Measurements from ENCODE around the gene NRCAM. TPM values are rescaled to one million over a fixed set of nuclear protein-coding genes. Genes with fewer than 3 reads are reported as not detected.

Gene NRCAM
- total RNA-seq, 4 donors from 2014 or later: 1.3 to 4.7 (median 2.2) TPM

GRCh38 chr7:108197371-108198091 is 258.7 kb downstream of the NRCAM start:
- ATAC-seq: no peak
- H3K27me3 ChIP-seq: no peaks in the 10 kb centered on the region
- TF ChIP-seq EP300 (IDR thresholded peaks at IDR 0.05) (no peak), POLR2AphosphoS5 (IDR thresholded peaks at IDR 0.05) (no peak), POLR2A (IDR thresholded peaks at IDR 0.05) (no peak), CTCF (IDR thresholded peaks at IDR 0.05) (no peak)
- no peaks in the 10 kb centered on the region for H3K4me1 ChIP-seq
- H3K4me3 ChIP-seq: no peak overlapping the region
- H3K27ac ChIP-seq: no peak overlapping the region
- whole genome bisulfite sequencing, 2 donors (ENCODE audit: low coverage in 1 of 2): 73 to 75% methylated on average over 3 of the region's 3 CpGs
- H3K9me3 ChIP-seq: no peaks in the 10 kb centered on the region
- no peaks in the 10 kb centered on the region for H3K36me3 ChIP-seq

GRCh38 chr7:108196004-108196403 is 260.2 kb downstream of the NRCAM start:
- 29 to 38% methylated on average over 1 of the region's 1 CpG for WGBS, 2 donors (ENCODE audit: low coverage in 1 of 2)
- Histone ChIP-seq H3K27ac (no peak overlapping the region), H3K27me3 (no peaks in the 10 kb centered on the region), H3K36me3 (no peaks in the 10 kb centered on the region), H3K9me3 (no peaks in the 10 kb centered on the region), H3K4me3 (no peak overlapping the region), H3K4me1 (no peaks in the 10 kb centered on the region)
- no peak for ATAC-seq
- TF ChIP-seq POLR2AphosphoS5 (IDR thresholded peaks at IDR 0.05): no peak
- TF ChIP-seq CTCF (IDR thresholded peaks at IDR 0.05): no peak
- no peak for TF ChIP-seq POLR2A (IDR thresholded peaks at IDR 0.05)
- no peak for TF ChIP-seq EP300 (IDR thresholded peaks at IDR 0.05)

GRCh38 chr7:108193594-108194498 is 262.4 kb downstream of the NRCAM start:
- H3K27ac ChIP-seq: no peak overlapping the region
- WGBS, 2 donors (ENCODE audit: low coverage in 1 of 2): 62 to 67% methylated on average over 9 of the region's 9 CpGs
- H3K4me1 ChIP-seq: no peaks in the 10 kb centered on the region
- no peaks in the 10 kb centered on the region for H3K9me3 ChIP-seq
- no peak overlapping the region for H3K4me3 ChIP-seq
- H3K36me3 ChIP-seq: no peaks in the 10 kb centered on the region
- no peaks in the 10 kb centered on the region for H3K27me3 ChIP-seq
- ATAC-seq: no peak
- TF ChIP-seq POLR2AphosphoS5 (IDR thresholded peaks at IDR 0.05): no peak

GRCh38 chr7:108190891-108191290 is 265.3 kb downstream of the NRCAM start:
- no peaks in the 10 kb centered on the region for H3K4me1 ChIP-seq
- WGBS, 2 donors (ENCODE audit: low coverage in 1 of 2): 72 to 82% methylated on average over 4 of the region's 4 CpGs
- H3K27me3 ChIP-seq: no peaks in the 10 kb centered on the region
- no peaks in the 10 kb centered on the region for H3K9me3 ChIP-seq
- TF ChIP-seq CTCF (IDR thresholded peaks at IDR 0.05) (no peak), POLR2AphosphoS5 (IDR thresholded peaks at IDR 0.05) (no peak), POLR2A (IDR thresholded peaks at IDR 0.05) (no peak), EP300 (IDR thresholded peaks at IDR 0.05) (no peak)
- H3K4me3 ChIP-seq: no peak overlapping the region
- H3K36me3 ChIP-seq: no peaks in the 10 kb centered on the region
- no peak overlapping the region for H3K27ac ChIP-seq
- ATAC-seq: no peak

GRCh38 chr7:108189733-108190388 is 266.4 kb downstream of the NRCAM start:
- H3K36me3 ChIP-seq: no peaks in the 10 kb centered on the region
- TF ChIP-seq CTCF (IDR thresholded peaks at IDR 0.05): no peak
- no peak for TF ChIP-seq POLR2A (IDR thresholded peaks at IDR 0.05)
- TF ChIP-seq EP300 (IDR thresholded peaks at IDR 0.05): no peak
- TF ChIP-seq POLR2AphosphoS5 (IDR thresholded peaks at IDR 0.05): no peak
- no peaks in the 10 kb centered on the region for H3K4me1 ChIP-seq
- no peaks in the 10 kb centered on the region for H3K27me3 ChIP-seq
- no peak overlapping the region for H3K27ac ChIP-seq
- WGBS, 2 donors (ENCODE audit: low coverage in 1 of 2): 36 to 55% methylated on average over 4 to 7 of the region's 7 CpGs
- ATAC-seq: no peak
- H3K4me3 ChIP-seq: no peak overlapping the region
- H3K9me3 ChIP-seq: no peaks in the 10 kb centered on the region

All from gastroesophageal sphincter (tissue), 4 donors.